ENCODE measurements around the gene TNS4.
"Not testable (repeated sequence)": the region's sequence is repeated elsewhere in the genome, so short reads cannot be mapped to it uniquely, and the experiment has no call there.

TNS4 gene, protein sequence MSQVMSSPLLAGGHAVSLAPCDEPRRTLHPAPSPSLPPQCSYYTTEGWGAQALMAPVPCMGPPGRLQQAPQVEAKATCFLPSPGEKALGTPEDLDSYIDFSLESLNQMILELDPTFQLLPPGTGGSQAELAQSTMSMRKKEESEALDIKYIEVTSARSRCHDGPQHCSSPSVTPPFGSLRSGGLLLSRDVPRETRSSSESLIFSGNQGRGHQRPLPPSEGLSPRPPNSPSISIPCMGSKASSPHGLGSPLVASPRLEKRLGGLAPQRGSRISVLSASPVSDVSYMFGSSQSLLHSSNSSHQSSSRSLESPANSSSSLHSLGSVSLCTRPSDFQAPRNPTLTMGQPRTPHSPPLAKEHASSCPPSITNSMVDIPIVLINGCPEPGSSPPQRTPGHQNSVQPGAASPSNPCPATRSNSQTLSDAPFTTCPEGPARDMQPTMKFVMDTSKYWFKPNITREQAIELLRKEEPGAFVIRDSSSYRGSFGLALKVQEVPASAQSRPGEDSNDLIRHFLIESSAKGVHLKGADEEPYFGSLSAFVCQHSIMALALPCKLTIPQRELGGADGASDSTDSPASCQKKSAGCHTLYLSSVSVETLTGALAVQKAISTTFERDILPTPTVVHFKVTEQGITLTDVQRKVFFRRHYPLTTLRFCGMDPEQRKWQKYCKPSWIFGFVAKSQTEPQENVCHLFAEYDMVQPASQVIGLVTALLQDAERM

DNA sequence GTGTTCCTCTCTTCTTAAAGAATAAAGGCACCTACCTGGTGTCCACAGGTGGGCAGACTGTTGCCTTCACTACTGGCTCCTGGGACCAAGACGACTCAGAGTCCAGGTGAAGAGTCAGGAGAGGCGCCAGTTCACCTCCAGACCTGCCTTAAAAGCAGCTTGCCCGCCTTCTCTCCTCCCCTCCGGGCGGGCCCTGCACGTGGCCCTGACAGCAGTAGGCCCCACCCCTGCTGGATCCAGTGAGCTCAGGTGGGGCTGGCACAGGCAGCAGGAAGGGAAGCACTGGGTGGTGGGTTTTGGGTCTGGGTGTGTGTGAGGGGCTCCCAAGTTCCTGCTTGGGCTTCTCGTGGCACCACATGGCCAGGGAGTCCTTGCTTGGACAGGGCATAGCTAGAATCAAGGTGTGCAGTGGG lies at the start of gene TNS4:
TNS4 (minus strand) TSS at position 125 of the 413 bp plus-strand sequence. CDS start 5,198 bp downstream, outside the sequence.
- DNase-seq = no peak

DNA sequence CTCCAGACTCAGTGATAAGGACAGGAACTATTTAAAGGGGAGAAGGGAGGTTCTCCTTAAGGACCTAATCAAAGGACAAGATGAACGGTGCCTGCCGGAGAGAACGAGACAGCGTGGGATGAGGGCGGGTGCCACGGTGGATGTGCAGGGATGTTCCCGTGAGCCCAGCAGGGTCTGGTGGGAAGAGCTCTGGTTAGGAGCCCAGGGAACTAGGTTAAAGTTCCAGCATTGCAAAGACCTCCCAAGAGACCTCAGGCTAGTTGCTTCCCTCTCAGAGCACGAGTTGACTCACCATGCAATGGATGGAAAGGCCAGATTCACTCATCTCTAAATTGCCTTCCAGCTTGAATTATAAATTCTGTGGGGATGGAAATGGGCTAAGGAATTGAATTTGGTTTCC lies 49.2 kb upstream of the TNS4 start:
- DNase-seq = no peak

DNA sequence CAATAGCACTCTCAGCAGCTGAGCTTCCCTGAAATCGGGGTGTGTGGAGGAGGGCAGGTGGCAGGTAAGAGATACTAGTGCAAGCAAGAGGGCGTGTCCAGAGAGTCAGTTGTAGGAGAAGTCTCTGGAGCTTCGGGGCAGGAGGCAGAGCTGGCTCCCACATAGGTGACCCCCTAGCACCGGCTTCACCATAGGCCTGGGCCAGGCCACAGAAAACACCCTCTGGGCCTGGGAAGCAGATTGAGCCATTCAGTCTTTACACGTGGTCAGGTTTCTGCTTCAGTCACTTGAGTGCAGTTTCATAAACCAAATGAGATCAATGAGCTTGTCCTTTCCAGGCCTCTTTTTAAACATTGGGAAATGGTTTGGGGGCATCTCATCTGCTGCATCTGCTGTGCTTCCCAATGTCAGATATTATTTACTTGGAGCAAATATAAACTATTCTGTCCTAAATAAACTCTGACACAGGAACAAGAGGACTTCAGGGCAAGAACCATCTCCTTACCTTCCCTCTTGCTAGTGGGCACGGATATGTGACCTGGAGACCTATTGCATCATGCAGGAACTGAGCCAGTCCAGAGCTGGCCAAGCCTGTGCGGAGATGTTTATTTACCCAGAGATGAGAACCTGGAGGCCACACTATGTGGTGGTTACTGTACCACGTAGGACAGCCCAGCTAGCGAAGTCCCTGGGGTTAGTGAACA lies 47.7 kb upstream of the TNS4 start:
- no peak for DNase-seq

DNA sequence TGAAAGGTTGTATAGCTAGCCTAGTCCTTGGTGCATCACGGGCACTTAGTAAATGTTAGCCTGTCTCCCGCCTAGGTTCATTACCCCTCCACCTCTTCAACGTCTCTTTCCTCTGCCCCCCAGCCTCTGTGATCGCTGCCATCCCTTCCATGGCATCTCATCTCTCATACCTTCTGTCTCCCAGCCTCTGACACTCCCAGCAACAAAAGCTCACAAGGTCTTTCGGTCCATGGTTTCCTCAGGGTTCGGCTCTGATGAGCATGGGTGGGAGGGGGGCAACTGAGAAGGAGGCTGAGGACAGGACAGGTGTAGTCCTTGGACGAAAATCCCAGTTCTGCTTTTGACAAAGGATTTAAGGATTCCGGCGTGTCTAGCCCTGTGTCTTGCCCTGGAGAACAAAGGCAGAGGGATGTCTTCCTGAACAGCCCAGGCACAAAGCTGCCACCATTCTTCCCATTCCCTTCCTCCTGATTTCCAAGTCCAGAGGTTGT lies 47.1 kb upstream of the TNS4 start:
- DNase-seq = no peak

DNA sequence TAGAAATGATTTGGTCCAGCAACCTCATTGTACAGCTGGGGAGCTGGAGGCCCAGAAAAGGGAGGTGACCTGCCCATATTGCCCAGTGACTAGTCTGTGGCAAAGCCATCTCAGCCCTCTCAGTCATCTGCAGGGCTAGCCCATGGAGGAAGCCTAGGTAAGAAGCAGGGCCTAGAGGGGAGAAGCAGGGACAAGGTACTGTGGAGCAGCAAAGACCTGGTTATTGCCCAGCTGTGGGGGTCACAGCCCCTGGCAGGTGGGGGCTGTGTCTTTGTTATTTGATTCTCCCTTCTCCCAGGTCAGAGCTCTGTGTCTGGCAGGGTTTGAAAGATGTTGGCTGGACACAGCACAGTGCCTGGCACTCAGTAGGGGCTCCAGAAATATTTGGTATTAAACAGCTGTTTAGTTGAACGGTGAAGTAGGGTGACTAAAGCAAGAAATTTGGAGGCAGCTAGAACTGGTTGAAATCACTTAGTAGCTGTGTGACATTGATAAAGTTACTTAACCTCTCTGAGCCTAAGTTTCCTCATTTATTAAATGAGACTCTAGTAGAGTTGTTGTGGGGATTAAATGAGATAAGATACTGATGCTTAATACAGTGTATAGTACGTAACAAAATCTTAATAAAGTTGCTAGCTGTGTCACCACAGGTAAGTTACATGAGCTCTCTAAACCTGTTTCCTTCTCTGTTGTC lies 46.5 kb upstream of the TNS4 start:
- no peak for DNase-seq

DNA sequence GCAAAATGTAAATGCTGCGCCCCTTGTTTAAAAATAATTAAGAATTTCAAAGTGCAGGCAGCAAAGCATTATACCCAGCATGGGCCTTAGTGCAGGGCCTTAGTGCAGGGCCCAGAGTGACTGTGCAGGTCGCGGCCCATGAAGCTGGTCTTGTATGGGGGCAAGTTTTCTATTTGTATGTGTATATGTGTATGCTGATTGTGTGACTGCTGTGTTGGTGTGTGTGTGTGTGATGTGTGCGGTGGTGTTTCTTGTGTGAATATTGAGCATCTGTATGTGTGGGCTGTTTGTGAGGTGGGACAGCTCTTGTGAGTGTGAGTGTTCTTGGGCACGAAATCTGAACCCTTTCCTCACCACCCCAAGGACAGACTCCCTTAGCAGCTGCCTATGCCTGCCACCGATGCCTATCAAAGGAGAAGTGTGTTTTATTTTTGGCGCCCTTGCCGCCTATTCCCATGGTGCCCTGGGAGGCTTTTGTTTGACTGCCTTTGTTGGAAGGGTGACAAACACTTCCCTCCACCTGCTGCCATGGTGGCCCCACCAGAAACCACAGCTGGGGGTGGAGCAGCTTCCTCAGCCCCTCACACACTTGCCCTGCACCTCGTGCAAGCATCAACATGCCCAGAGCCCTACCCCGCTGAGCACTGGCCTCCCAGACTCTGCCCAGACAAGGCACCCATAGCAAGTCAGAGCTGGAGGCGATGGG lies 45.8 kb upstream of the TNS4 start:
- peak; percentile 23 for DNase-seq

DNA sequence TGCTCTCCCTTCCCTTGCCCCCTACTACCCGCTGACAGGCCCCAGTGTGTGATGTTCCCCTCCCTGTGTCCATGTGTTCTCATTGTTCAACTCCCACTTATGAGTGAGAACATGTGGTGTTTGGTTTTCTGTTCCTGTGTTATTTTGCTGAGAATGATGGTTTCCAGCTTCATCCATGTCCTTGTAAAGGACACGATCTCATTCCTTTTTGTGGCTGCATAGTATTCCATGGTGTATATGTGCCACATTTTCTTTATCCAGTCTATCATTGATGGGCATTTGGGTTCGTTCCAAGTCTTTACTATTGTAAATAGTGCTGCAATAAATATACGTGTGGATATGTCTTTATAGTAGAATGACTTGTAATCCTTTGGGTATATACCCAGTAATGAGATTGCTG lies 45.1 kb upstream of the TNS4 start:
- DNase-seq = not testable (repeated sequence)

DNA sequence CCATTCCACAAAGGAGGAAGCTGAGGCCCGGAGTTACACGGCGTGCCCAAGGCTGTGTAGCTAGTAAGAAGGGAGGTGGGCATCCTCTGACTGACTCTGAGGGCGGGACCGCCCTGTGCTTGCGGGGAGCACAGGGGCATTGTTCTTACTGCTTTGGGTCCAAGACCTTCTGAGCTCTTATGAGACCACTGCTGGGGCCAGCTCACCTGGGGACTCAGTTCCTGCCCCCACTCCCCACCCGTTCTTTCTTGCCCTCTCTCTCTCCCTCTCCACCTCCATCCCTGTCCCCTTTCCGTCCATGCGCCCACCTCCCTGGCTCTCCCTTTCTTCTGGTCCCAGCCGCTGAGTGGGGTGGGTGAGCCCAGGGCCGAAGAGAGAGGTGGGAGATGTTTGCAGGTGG lies 44.2 kb upstream of the TNS4 start:
- DNase-seq = no peak

DNA sequence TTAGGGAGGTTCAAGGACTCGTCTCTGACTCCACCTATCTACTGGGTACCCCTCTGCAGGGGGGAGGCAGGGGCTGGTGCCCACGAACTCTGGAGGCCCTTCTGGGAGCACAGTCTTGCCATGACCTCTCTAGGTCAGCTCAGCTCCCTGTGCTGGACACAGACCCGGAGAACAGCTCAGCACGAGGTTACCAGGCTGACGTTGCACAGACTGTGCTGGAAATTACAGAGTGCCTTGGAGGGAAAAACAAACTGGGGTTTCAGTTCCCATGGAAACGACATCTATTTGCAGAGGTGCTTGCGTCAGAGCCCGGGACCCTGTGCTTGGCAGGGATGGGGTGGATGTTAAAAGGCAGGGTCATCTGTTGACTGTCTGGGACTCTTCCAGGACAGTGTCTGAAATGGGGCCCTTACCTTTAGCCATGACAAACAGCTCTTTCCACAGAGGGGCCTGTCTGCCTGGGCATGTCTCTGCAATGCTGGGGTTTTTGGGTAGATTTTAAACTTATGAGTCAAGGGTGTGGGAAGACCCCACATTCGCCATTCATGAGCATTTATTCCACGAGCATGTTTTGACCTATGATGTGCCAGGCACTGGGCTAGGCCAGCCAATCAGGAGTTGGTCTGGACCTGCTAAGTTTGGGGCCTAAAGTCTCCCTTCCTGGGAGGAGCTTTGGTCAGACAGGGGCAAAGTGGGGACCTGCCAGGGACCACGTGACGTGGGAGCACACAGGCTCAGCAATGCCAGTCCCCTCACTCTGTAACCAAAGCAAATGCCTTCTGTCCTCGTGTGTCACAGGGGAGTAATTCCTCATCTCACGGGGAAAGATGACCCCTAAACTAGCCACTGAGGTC lies 41.4 kb upstream of the TNS4 start:
- DNase-seq = peak; percentile 2

DNA sequence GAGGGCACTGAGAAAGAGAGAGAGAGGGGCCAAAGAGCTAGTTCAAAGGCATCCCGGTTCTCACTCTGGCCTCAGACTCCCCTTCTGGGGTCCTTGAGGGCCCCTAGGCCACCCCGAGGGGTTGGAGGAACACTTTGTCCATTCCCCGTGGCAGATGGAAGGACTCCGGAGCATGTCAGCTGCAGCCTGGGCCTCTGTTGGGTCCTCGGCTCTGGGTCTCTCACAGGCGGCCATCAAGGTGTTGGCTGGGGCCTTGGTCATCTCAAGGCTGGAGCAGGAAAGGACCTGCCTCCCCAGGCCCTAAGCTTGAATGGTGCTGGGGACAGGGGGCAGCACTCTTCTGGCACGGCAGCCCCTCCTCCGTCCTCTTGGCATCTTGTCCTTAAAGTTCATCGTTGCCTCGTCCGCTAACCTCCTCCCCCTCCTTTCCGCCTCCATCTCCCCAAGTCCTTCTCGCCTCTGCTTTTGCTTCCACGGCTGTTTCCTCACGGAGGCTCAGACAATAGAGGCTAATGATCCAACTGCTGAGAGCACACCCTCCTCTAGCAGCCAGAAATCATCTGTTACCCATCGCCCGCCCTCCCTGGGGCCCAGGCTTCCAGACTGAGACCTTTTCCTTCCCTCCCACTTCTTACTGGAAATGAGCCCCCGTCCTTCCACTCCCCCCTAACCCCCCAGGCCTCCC lies 40.6 kb upstream of the TNS4 start:
- no peak for DNase-seq

DNA sequence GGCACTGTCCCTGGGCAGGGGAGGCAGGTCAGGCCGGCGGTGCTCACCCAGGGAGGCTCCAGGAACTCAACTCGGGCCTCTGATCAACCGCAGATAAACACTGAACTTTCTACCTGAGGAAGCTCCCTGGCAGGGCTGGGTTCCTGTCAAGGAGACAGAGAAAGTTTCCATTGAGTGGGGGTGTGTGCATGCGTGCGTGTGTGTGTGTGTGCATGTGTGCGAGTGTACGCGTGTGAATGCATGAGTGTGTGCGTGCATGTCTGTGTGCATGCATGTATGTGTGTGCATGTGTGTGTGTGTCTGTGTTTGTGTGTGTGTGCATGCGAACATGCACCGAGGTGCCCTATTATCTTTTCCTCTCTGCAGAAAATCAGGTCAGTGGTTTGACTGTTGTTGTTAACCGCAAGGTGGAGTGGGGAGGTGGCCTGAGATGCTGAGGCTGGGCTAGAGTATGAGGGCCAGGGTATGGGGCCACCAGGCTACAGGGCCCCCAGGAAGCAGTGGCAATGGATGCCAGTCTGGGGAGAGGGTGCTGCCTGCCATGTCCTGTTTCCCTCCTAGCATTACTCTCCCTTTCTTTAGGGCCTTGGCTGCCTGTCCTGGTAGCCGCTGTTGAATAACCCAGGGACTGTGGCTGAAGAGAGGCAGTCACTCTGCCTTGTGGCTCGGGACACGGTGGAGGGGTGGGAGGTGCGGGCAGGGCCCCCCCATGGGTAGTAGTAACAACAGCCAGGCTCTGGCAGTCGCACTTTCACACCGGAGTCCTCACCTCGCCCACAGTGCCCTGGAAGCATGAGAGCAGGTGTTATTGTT lies 39.8 kb upstream of the TNS4 start:
- DNase-seq = no peak

DNA sequence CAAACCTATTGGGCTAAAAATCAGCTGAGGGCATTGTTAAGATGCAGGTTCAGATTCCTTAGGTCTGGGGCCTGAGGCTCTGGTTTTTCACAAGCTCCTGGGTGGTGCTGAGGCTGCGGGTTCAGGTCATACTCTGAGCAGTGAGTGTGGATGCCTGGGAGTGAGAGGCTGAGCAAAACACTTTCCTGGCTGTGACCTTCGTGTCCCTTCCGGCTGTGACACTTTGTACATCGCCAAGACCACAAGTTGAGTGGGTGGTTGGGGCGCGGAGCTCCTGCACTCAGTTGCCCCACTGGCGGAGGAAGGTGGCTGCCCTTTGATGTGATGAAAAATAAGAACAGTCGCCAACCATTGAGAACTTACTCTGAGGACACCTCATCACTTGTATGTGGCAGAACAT lies 39.0 kb upstream of the TNS4 start:
- DNase-seq = no peak

DNA sequence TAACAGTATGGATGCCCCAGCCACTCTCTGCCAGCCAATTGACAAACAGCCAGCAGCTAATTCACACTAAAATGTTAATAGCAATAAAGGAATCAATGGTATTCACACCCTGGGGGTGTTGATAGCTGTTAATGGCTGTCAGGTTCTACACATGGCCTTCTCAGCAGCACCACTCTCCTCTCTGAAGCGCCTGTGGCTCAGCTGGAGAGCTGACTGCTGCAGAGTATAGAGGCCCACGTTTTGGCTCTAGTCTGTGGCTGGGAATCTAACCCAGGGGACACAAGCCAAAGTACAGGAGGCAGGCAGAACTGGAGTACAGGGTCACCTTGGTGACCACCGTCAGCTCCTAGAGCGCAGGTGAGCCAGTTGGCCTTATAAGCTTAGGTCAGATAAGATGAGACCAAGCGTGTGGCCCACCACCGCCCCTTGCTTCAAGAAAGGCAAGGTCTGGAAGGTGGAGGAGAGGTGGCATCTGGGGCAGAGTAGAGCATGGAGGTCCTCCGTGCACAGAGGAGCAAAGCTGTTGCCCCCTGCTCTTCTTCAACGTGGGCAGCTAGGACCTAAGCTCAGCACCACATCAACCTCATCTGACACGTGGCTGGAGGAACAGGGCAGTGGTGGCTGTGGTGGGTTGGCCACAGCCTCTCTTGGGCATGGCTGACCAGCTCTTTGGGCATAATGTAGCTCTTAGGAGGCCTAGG lies 38.4 kb upstream of the TNS4 start:
- DNase-seq = no peak

DNA sequence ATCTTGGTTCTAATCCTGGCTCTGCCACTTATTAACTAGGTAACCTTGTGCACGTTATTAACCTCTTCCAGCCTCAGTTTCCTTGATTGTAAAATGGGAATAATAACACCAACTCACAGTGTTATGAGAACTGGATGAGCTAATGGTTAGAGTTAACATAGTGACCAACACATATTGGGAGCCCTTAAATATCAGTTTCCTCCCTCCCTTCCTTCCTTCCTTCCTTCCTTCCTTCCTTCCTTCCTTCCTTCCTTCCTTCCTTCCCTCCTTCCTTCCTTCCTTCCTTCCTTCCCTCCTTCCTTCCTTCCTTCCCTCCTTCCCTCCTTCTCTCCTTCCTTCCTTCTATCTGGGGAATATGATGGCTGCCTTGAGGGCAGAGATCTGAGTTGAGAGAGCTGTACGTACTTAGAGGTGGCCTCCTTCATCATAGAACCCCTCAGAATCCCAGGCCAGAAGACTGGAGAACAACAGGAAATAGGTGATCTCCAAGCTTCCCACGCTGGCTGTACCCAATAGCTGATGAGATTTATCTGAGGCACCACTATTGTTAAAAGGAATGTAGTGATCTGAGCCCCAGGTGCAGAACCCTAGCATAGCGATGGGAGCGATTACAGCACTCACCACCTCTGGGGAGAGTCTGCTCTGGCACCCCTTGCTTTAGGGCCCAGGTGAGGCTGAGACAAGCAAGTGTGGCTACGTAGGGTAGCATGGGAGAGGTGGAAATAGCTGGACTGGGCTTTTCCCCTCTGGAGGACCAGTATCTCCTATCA lies 37.7 kb upstream of the TNS4 start:
- no peak for DNase-seq

DNA sequence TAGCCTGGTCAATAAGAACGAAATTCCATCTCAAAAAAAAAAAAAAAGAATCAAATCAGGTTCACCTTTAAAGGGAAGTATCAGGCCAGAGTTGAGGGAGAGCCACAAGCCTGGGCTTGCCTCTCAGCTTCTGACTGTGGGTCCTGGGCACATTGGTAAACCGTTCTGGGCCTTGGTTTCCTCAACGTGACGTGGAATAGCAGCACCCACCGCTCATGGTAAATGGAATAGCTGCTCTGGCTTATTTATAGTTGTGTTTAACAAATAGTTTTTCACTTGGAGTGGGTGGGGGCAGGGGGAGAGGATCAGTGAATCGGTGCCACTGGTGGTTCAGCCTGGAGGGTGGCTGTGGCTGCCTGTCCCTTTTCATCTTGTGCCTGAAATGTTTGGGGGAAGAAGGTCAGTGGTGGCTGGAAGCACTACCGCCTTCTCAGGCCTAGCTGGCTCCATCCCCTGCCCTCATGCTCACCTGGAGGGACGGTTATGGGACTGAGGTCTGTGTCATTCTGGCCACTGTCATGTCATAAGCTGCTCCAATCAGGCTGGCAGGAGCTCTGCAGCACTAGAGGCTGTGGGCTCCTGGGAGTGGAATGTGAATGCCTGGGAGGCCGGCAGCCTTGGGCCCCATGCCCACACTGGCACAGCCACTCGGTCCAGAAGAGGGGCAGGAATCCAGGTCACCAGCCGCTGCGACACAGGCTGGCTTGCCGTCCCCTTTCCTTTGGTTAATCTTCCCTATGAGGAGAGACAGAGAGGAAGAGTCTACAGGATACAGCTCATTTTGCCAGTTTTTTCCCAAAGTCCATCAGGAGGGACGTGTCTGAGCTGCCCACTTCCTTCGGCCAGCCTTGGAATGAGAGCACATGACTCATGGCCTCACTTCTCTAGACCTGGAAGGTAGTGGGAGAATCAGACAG lies 36.9 kb upstream of the TNS4 start:
- DNase-seq = no peak

DNA sequence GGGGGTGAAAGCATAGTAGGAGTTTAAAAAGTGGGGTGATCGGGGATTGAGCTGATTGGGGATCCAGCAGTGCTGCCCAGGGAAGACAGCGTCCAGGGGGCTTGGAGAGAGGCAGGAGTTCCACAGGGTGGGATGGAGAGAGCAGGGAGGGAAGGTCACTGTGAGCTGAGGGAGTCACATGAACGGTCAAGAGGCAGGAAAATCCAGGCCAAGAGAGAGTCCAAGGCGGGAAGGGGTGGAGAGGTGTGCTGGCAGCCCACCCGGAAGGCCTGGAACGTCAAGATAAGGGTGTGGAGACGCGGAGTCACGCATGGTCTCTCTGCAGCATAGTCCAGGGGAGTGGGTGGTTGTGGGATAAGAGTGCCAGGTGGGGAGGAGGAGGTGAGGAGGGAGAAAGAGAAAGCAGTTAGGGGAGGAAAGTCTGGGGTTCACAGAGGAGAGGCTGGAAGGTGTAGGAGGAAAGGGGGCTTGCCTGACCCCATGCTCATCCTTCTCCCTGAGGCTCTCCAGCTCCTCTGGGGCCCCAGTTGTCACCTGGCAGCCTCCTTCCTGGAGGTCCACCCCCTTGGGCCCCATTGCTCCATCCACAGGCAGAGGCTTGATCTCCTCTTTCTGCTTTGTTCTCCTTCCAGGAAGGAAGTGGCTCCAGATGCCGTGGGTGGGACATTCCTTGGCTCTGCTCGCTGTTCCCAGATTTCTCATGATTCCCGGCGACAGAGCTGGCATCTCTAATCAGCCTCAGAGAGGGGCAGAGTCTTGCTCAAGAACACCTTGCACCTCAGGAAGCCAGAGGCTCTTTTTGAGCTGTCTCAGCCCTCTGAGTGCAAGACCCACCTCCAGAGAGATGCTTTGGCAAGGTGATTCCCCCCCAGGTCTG lies 35.1 kb upstream of the TNS4 start:
- DNase-seq = no peak
